ENCODE data around the gene ATP10A. TPM values are rescaled to one million over a fixed set of nuclear protein-coding genes. Genes with fewer than 3 reads are reported as not detected.

ATP10A gene
- total RNA-seq, 1 donor from 2014 or later, result 71.9 TPM

DNA sequence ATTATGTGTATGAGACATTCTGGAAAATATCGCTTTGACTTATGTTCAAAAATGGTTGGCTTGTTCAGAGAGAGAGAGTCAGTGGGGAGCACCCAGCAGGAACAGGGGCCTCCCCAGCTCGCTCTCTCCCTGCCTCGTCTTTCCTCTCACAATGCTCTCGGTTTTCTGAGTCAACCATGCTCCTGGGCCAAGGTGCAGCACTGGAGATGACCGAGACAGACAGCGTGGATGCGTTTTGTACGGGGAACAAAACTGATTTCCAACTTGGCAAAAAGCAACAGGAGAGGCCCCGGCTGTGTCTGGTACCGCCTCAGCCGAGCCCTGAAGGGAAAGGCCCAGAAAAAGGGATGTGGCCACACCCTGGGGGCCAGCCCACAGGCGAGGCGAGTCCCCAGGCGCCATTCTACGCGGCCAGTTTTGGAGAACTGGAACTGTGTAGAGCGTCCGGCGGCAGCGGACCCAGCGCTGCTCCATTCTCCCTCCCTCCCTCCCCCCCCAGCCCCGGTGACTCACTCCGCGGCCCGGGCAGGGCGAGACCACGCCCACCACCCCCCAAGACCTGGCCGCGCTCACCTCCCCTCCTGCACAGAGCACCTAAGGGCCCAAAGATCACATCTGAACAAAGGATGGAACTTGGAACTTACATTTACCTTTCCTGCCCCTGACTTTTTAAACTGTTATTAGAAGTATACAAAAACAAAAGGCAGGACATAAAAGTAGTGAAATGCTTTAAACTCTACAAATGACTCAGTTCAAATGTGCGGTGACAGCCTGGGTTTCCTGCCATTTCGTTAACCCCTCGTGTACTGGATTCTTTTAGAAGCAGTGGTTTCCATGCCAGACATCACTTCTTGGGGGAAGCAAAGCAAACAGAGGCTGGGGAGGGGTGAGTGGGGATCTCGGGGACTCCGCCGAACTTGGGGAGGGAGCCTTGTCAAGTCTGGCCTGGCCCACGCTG lies 12.7 kb downstream of the ATP10A start:
- Mint-ChIP-seq H3K27me3 (ENCODE audit: unreplicated experiment) (no peaks in the 10 kb centered on the region), H3K4me1 (ENCODE audit: unreplicated experiment) (peaks cover 93% of the 10 kb centered on the region), H3K27ac (ENCODE audit: unreplicated experiment) (peak overlapping the region; percentile 99), H3K9me3 (ENCODE audit: unreplicated experiment) (no peaks in the 10 kb centered on the region), H3K36me3 (ENCODE audit: unreplicated experiment) (peaks cover 9% of the 10 kb centered on the region), H3K4me3 (ENCODE audit: unreplicated experiment) (peak overlapping the region; percentile 72)
- TF ChIP-seq, protein P1, sequence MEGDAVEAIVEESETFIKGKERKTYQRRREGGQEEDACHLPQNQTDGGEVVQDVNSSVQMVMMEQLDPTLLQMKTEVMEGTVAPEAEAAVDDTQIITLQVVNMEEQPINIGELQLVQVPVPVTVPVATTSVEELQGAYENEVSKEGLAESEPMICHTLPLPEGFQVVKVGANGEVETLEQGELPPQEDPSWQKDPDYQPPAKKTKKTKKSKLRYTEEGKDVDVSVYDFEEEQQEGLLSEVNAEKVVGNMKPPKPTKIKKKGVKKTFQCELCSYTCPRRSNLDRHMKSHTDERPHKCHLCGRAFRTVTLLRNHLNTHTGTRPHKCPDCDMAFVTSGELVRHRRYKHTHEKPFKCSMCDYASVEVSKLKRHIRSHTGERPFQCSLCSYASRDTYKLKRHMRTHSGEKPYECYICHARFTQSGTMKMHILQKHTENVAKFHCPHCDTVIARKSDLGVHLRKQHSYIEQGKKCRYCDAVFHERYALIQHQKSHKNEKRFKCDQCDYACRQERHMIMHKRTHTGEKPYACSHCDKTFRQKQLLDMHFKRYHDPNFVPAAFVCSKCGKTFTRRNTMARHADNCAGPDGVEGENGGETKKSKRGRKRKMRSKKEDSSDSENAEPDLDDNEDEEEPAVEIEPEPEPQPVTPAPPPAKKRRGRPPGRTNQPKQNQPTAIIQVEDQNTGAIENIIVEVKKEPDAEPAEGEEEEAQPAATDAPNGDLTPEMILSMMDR (IDR thresholded peaks at IDR 0.05), result no peak
- DNase-seq (ENCODE audit: extremely low spot score, unreplicated experiment), result no peak

DNA sequence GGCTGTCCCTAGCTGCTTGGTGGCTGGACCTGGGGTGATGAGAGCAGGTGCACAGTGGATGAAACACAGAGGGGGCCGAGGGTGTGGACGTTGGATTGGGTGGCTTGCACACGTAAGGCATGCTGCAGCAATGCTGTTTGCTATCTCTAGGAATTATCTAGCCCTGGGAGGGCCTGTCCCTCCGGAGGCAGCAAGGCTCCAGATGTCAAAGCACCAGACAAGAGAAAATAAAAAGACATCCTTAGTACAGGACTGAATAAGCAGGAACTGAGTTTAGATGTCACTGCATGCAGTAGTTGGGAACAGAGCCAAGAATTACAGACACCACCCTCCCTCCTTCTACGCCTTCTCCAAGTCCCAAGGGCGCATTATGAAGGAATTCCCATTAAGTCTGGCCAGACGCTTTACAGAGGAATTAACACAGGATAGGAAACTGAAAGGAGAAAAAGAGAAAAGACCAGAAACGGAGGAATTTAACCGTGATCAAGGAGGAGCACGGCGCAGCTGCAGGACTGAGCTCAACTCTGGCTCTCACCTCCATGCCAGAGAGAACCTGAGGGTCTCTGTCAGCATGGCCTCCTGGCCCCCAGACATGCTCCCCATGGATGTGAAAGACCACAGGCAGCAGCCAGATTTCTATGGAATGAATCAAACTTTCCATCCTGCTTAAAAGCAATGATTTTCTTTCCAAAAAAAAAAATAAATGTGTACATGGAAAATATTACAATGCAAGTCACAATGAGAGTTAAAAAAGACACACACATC lies 13.8 kb downstream of the ATP10A start:
- Mint-ChIP-seq H3K4me3 (ENCODE audit: unreplicated experiment) (peak overlapping the region; percentile 71), H3K9me3 (ENCODE audit: unreplicated experiment) (no peaks in the 10 kb centered on the region), H3K27ac (ENCODE audit: unreplicated experiment) (peak overlapping the region; percentile 99), H3K27me3 (ENCODE audit: unreplicated experiment) (no peaks in the 10 kb centered on the region), H3K36me3 (ENCODE audit: unreplicated experiment) (peaks cover 2% of the 10 kb centered on the region), H3K4me1 (ENCODE audit: unreplicated experiment) (peaks cover 94% of the 10 kb centered on the region)
- DNase-seq (ENCODE audit: extremely low spot score, unreplicated experiment), result no peak
- TF ChIP-seq, protein P1 (IDR thresholded peaks at IDR 0.05), result no peak

DNA sequence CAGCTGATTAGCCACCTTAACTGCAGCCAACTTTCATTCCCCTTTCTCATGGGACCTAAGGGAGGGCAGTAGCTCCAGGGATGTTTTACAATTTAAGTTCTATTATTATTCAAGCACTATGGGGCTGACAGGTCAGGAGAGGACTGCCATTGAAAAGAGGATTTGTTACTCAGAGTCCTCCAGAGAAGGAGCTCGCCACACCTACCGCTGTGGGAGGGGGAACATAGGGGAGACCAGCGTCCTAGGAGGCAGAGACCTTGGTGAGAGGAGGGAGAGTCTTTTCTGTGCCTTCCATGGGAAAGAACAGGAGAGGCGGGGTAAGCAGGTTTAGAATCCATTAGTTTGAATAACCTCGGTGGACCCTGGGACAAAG lies 14.4 kb downstream of the ATP10A start:
- Mint-ChIP-seq H3K36me3 (ENCODE audit: unreplicated experiment) (peaks cover 4% of the 10 kb centered on the region), H3K4me3 (ENCODE audit: unreplicated experiment) (peak overlapping the region; percentile 71), H3K9me3 (ENCODE audit: unreplicated experiment) (no peaks in the 10 kb centered on the region), H3K27ac (ENCODE audit: unreplicated experiment) (peak overlapping the region; percentile 99), H3K4me1 (ENCODE audit: unreplicated experiment) (peaks cover 93% of the 10 kb centered on the region), H3K27me3 (ENCODE audit: unreplicated experiment) (no peaks in the 10 kb centered on the region)
- no peak for DNase-seq (ENCODE audit: extremely low spot score, unreplicated experiment)
- TF ChIP-seq, protein P1 (IDR thresholded peaks at IDR 0.05), result no peak

DNA sequence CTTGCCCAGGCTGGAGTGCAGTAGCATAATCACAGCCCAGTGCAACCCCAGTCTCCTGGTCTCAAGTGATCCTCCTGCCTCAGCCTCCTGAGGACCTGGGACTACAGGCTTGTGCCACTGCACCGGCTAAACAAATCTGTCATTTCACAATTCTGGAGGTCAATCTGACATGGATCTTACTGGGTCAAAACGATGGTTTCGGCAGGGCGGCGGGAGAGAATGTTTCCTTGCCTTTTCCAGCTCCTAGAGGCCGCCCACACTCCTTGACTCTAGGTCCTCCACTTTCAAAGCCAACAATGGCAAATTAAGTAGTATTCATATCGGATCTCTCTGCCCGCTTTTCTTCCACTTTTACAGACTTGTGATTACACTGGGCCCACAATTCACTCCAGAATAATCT lies 14.8 kb downstream of the ATP10A start:
- Mint-ChIP-seq H3K9me3 (ENCODE audit: unreplicated experiment) (no peaks in the 10 kb centered on the region), H3K4me3 (ENCODE audit: unreplicated experiment) (no peak overlapping the region), H3K36me3 (ENCODE audit: unreplicated experiment) (peaks cover 5% of the 10 kb centered on the region), H3K27ac (ENCODE audit: unreplicated experiment) (peak overlapping the region; percentile 99), H3K4me1 (ENCODE audit: unreplicated experiment) (peaks cover 93% of the 10 kb centered on the region), H3K27me3 (ENCODE audit: unreplicated experiment) (no peaks in the 10 kb centered on the region)
- TF ChIP-seq, protein P1 (IDR thresholded peaks at IDR 0.05), result no peak
- DNase-seq (ENCODE audit: extremely low spot score, unreplicated experiment), result no peak

DNA sequence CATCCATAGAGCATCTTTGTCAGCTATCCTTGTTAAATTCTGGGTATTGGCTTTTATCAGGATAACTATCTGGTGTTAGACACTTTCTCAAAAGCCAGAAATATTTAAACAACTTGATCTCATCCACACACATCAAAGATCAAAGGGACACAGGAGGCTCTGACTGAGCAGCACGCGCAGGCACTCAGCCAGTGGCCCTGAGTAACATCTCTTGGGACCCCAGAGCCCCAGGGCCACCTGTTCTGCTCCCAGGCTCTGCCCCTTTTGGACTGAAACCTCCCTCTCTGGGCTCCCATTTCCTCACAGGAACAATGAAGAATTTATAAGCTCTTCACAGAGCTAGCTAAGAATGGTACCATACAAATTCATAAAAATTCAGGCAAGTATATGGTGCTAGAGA lies 16.1 kb downstream of the ATP10A start:
- no peak overlapping the region for H3K4me3 Mint-ChIP-seq (ENCODE audit: unreplicated experiment)
- no peaks in the 10 kb centered on the region for H3K9me3 Mint-ChIP-seq (ENCODE audit: unreplicated experiment)
- TF ChIP-seq, protein P1 (IDR thresholded peaks at IDR 0.05), result no peak
- no peak for DNase-seq (ENCODE audit: extremely low spot score, unreplicated experiment)
- H3K36me3 Mint-ChIP-seq (ENCODE audit: unreplicated experiment), result peaks cover 9% of the 10 kb centered on the region
- no peaks in the 10 kb centered on the region for H3K27me3 Mint-ChIP-seq (ENCODE audit: unreplicated experiment)
- H3K4me1 Mint-ChIP-seq (ENCODE audit: unreplicated experiment), result peaks cover 85% of the 10 kb centered on the region
- H3K27ac Mint-ChIP-seq (ENCODE audit: unreplicated experiment), result peak overlapping the region; percentile 54

Measured in osteocyte (in vitro differentiated cells).